Body of pancreas (tissue), 4 donors: Measurements from ENCODE around the gene CCDC169.

Source experiments
- CTCF ChIP-seq, 7 experiments: fragments of 450-650 bp in 4 of 7; fragments of 200-600 bp in 3 of 7; sonication (generic) in 3 of 7; IDR thresholded peaks; one replicate each; pipeline ENCODE4 v1.5.1; 2016 to 2019; ENCODE audit warnings: antibody characterized with exemption in 7 of 7
- POLR2A ChIP-seq, 3 donors: fragments of 450-650 bp; IDR thresholded peaks; one replicate each; pipeline ENCODE4 v1.6.1; 2016; ENCODE audit warnings: antibody characterized with exemption in 3 of 3, mild to moderate bottlenecking in 2 of 3

- TF ChIP-seq CTCF (IDR thresholded peaks at IDR 0.05) (no peak), POLR2A (IDR thresholded peaks at IDR 0.05) (no peak)
Observed at GRCh38 chr13:36251526-36251925, 46.1 kb downstream of the CCDC169 start.
